B cell (primary cell): ENCODE measurements around the gene ADGRB2. TPM values are rescaled to one million over a fixed set of nuclear protein-coding genes. Genes with fewer than 3 reads are reported as not detected.

Experiments used
- ATAC-seq: fragments of 200-7000 bp; cut with Tn5 transposase; one replicate; pipeline ENCODE4 v1.10.0; 2021; ENCODE audit warnings: low read depth, mild to moderate bottlenecking, moderate number of reproducible peaks, moderate library complexity
- CTCF ChIA-PET: fragments of 350-600 bp; sonication (Branson Sonifier 250); formaldehyde crosslinking; loops from one replicate; lab custom pipeline; 2021; ENCODE audit warnings: antibody characterized with exemption, inconsistent platforms; lab: Charles Lee
- POLR2A ChIA-PET: fragments of 350-600 bp; sonication (Branson Sonifier 250); formaldehyde crosslinking; loops from one replicate; lab custom pipeline; 2021; ENCODE audit warnings: antibody characterized with exemption; lab: Charles Lee
- DNase-seq: peaks from one replicate; pipeline ENCODE4 v3.0.0; 2013
- H2AFZ ChIP-seq: 2 replicates; pipeline ENCODE4 v1.6.1; 2012; ENCODE audit warnings: mild to moderate bottlenecking, low read depth, low read length; ENCODE audit not compliant: insufficient read depth, poor library complexity, severe bottlenecking
- H3K27ac ChIP-seq, 2 donors: 1 replicate in 1 of 2; 2 replicates in 1 of 2; pipeline ENCODE4 v1.5.1; 2012 to 2013; ENCODE audit warnings: low read length in 2 of 2, mild to moderate bottlenecking in 2 of 2, moderate library complexity in 1 of 2
- H3K27me3 ChIP-seq, 4 experiments: fragments of 200-600 bp in 1 of 4; sonication (generic) in 1 of 4; replicated peaks in 1 of 4; 1 replicate in 2 of 4; 2 replicates in 2 of 4; pipeline versions ENCODE4 v1.6.1 to v1.7.0; 2013 to 2016; ENCODE audit warnings: low read length in 3 of 4, mild to moderate bottlenecking in 2 of 4, mixed read lengths in 1 of 4, moderate library complexity in 1 of 4; ENCODE audit not compliant: insufficient read depth in 4 of 4, control insufficient read depth in 3 of 4; ENCODE audit errors: control extremely low read depth in 1 of 4
- H3K36me3 ChIP-seq, 2 experiments: replicated peaks in 1 of 2; 1 replicate in 1 of 2; 2 replicates in 1 of 2; pipeline versions ENCODE4 v1.6.1 to v1.7.1; 2013; ENCODE audit warnings: low read length in 1 of 2; ENCODE audit not compliant: insufficient read depth in 2 of 2, control insufficient read depth in 1 of 2; ENCODE audit errors: control extremely low read depth in 1 of 2, extremely low read depth in 1 of 2
- H3K4me1 ChIP-seq, 2 donors: fragments of 200-600 bp in 1 of 2; sonication (generic) in 1 of 2; 1 replicate in 1 of 2; 2 replicates in 1 of 2; pipeline versions ENCODE4 v1.5.1 to v1.6.1; 2013 to 2017; ENCODE audit warnings: low read length in 2 of 2; ENCODE audit not compliant: control insufficient read depth in 2 of 2, insufficient read depth in 2 of 2
- H3K4me2 ChIP-seq: replicated peaks from 2 replicates; pipeline ENCODE3; 2012; ENCODE audit warnings: mild to moderate bottlenecking, low read depth, low read length; ENCODE audit not compliant: poor library complexity, severe bottlenecking
- H3K4me3 ChIP-seq, 5 experiments: fragments of 200-600 bp in 1 of 5; sonication (generic) in 1 of 5; 1 replicate in 3 of 5; 2 replicates in 2 of 5; pipeline versions ENCODE4 v1.5.1 to v1.7.0; 2011 to 2016; ENCODE audit warnings: low read length in 4 of 5, mild to moderate bottlenecking in 4 of 5, low read depth in 2 of 5, control low read depth in 1 of 5, moderate library complexity in 1 of 5; ENCODE audit not compliant: insufficient read depth in 1 of 5; ENCODE audit errors: control extremely low read depth in 1 of 5, extremely low read depth in 1 of 5
- H3K79me2 ChIP-seq: fragments of 200-600 bp; sonication (generic); one replicate; pipeline ENCODE4 v1.6.0; 2016; ENCODE audit warnings: low read length; ENCODE audit not compliant: control insufficient read depth, insufficient read depth
- H3K9ac ChIP-seq: fragments of 200-600 bp; sonication (generic); 2 replicates; pipeline ENCODE4 v1.6.1; 2017; ENCODE audit warnings: mild to moderate bottlenecking, low read length, moderate library complexity
- H3K9me3 ChIP-seq, 3 donors: one replicate each; pipeline versions ENCODE4 v1.6.1 to v1.7.1; 2013; ENCODE audit warnings: low read length in 2 of 3; ENCODE audit not compliant: control insufficient read depth in 2 of 3, insufficient read depth in 1 of 3; ENCODE audit errors: control extremely low read depth in 1 of 3
- H4K20me1 ChIP-seq: 2 replicates; pipeline ENCODE4 v1.6.0; 2012; ENCODE audit warnings: mild to moderate bottlenecking, low read length; ENCODE audit not compliant: insufficient read depth, control insufficient read depth, poor library complexity, severe bottlenecking
- H3K27ac Mint-ChIP-seq: one replicate; pipeline ENCODE4 v1.8.0; 2021; ENCODE audit warnings: mixed read lengths
- H3K27me3 Mint-ChIP-seq: one replicate; pipeline ENCODE4 v1.8.0; 2021; ENCODE audit warnings: mixed read lengths
- H3K4me1 Mint-ChIP-seq: one replicate; pipeline ENCODE4 v1.8.0; 2021; ENCODE audit warnings: mixed read lengths
- H3K4me3 Mint-ChIP-seq: one replicate; pipeline ENCODE4 v1.8.0; 2021; ENCODE audit warnings: mixed read lengths
- H3K9me3 Mint-ChIP-seq: one replicate; pipeline ENCODE4 v1.8.0; 2022; ENCODE audit warnings: mixed read lengths; ENCODE audit not compliant: insufficient read depth
- EZH2 ChIP-seq: IDR thresholded peaks from 2 replicates; pipeline ENCODE4 v1.6.1; 2012; ENCODE audit warnings: borderline replicate concordance, low read depth, mild to moderate bottlenecking, moderate library complexity, low read length; ENCODE audit not compliant: insufficient read depth, poor library complexity, severe bottlenecking
- WGBS: methylation state at CpG from one replicate; pipeline ENCODE4 v1.1.5; 2013; ENCODE audit warnings: missing lambda C conversion rate; ENCODE audit not compliant: insufficient coverage; 5-methylcytosine and 5-hydroxymethylcytosine counted together
- intact Hi-C: fragments of 100-400 bp; cut with micrococcal nuclease; formaldehyde crosslinking; loops from one replicate; pipeline ENCODE4 v1.10.0; 2022
- polyA plus RNA-seq: library from polyadenylated mRNA; depleted of rRNA; stranded (reverse); fragments of >200 nt; gene quantifications from 2 replicates; pipeline ENCODE4 v1.2.3, GENCODE V29; 2012
- total RNA-seq, 2 donors: library from RNA; stranded (reverse); fragments of 120-200 nt in 1 of 2; gene quantifications; 1 replicate in 1 of 2; 2 replicates in 1 of 2; pipeline versions ENCODE4 v1.2.3 to v1.2.4, GENCODE V29; 2013 to 2022
- TF ChIP-seq, protein P1 (sequence below): fragments of 200-600 bp; IDR thresholded peaks from one replicate; pipeline ENCODE4 v1.8.0; 2022; ENCODE audit warnings: antibody characterized with exemption, mild to moderate bottlenecking

ADGRB2 gene
- total and polyA plus RNA-seq, 2 donors (not counting 1 experiment from before 2014, with no cell fraction given): 1.9 to 2.7 TPM

DNA sequence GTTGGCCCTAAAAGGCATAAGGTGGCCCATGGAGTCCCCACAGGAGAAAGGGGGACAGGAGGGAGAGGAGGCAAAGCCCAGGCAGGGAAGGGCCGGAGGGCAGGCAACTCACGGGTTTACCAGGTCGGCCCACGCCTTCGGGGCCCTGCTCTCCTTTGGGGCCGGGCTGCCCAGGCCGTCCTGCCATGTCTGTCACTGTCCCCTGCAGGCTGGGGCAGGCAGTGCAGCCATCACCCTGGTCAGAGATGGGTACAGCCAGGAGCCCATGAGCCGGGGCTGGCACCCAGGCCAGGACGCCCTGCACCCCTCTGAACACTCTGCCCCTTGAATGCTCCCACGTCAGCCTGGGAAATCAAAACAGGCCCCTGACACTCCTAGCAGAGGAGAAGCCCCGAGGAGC lies 80.1 kb downstream of the ADGRB2 start:
- Histone ChIP-seq H3K4me3 (no peak overlapping the region), H3K9me3 (no peaks in the 10 kb centered on the region), H3K9ac (no peak overlapping the region), H4K20me1 (no peaks in the 10 kb centered on the region), H3K36me3 (no peaks in the 10 kb centered on the region), H3K4me1 (peaks cover 0 to 7% of the 10 kb centered on the region in 2 donors), H3K27ac (no peak overlapping the region), H2AFZ (no peak overlapping the region), H3K79me2 (no peaks in the 10 kb centered on the region), H3K27me3 (peaks cover 0 to 19% (median 0%) of the 10 kb centered on the region in 4 experiments), H3K4me2 (no peak overlapping the region)
- Mint-ChIP-seq H3K9me3 (no peaks in the 10 kb centered on the region), H3K4me1 (peaks cover 5% of the 10 kb centered on the region), H3K27me3 (peaks cover 30% of the 10 kb centered on the region), H3K4me3 (no peak overlapping the region), H3K27ac (no peak overlapping the region)
- no peak for ATAC-seq
- intact Hi-C loops: no loop called here
- WGBS: 75% methylated on average over 11 of the region's 11 CpGs
- POLR2A ChIA-PET: no interaction called here
- TF ChIP-seq, protein P1, sequence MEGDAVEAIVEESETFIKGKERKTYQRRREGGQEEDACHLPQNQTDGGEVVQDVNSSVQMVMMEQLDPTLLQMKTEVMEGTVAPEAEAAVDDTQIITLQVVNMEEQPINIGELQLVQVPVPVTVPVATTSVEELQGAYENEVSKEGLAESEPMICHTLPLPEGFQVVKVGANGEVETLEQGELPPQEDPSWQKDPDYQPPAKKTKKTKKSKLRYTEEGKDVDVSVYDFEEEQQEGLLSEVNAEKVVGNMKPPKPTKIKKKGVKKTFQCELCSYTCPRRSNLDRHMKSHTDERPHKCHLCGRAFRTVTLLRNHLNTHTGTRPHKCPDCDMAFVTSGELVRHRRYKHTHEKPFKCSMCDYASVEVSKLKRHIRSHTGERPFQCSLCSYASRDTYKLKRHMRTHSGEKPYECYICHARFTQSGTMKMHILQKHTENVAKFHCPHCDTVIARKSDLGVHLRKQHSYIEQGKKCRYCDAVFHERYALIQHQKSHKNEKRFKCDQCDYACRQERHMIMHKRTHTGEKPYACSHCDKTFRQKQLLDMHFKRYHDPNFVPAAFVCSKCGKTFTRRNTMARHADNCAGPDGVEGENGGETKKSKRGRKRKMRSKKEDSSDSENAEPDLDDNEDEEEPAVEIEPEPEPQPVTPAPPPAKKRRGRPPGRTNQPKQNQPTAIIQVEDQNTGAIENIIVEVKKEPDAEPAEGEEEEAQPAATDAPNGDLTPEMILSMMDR: no peak
- no peak for TF ChIP-seq EZH2
- CTCF ChIA-PET: no interaction called here
- DNase-seq: no peak

DNA sequence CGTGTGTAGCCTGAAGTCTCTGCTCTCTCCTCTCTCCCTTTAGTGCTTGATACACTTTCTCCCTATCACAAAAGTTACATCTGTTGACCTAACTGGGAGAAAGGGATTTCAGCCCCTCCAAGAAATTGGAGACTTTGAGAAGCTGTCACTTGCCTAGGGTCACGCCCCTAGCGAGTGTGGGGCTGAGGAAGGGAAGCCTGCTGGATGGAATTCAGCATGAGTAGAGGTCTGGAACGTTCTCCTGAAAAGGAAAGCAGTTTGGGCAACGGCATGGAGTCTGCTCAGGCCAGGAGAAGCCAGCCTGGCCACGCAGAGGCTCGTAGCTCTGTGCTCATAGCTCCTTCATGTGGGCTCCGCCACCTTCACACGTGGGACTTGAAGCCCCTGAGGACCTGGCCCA lies 82.7 kb downstream of the ADGRB2 start:
- Histone ChIP-seq H3K9ac (no peak overlapping the region), H3K27me3 (peaks cover 0 to 20% (median 0%) of the 10 kb centered on the region in 4 experiments), H3K4me2 (no peak overlapping the region), H3K9me3 (no peaks in the 10 kb centered on the region), H3K4me1 (no peaks in the 10 kb centered on the region), H2AFZ (no peak overlapping the region), H3K27ac (no peak overlapping the region), H4K20me1 (no peaks in the 10 kb centered on the region), H3K79me2 (no peaks in the 10 kb centered on the region), H3K36me3 (no peaks in the 10 kb centered on the region), H3K4me3 (no peak overlapping the region)
- Mint-ChIP-seq H3K27ac (no peak overlapping the region), H3K4me3 (no peak overlapping the region), H3K4me1 (no peaks in the 10 kb centered on the region), H3K27me3 (peaks cover 29% of the 10 kb centered on the region), H3K9me3 (no peaks in the 10 kb centered on the region)
- POLR2A ChIA-PET: no interaction called here
- CTCF ChIA-PET: no interaction called here
- intact Hi-C loops: no loop called here
- ATAC-seq (no peak), DNase-seq (no peak)
- WGBS: 72% methylated on average over 8 of the region's 9 CpGs
- no peak for TF ChIP-seq EZH2
- TF ChIP-seq, protein P1: no peak
